Measurements from ENCODE around the gene LETM1.

The LETM1 gene

DNA sequence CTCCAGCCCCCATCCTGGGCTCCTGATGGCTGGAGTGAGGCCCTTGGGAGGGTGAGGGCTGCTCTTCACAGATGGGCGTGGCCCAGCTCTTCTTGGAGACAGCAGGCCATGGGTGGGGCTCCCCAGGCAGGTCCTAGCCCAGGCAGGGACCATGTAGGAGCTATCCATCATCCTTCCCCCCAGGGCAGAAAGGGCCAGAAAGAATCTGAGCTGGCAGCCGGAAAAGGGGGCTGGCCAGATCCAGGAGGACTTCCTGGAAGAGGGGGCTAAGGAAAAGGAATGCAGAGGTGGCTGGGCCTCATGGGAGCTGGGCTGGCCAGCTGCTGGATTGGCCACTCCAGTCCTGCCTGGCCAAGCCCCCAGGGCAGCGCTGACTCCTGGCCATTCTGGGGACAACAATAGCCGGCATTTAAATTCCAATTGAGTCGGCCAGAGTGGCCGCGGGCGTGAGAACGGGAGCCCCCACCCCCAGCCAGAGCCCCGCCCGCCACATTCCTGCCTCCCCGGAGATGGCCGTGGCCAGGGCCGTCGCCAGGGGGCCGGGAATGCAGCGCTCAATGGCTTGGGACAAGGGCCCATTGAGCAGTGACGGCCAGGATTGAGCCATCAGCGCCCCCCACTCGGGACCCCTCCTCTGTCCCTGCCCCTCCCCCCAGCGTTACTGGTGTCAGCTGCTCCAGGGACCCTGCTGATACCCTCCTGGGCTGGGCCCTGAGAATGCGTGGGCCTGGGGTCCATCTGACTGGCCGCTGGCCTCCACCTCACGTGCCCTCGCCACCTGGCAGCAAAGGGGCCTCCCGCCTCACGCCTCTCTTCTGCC is 77.9 kb downstream of the LETM1 start:
- no peak for DNase-seq (ENCODE audit: low spot score)

DNA sequence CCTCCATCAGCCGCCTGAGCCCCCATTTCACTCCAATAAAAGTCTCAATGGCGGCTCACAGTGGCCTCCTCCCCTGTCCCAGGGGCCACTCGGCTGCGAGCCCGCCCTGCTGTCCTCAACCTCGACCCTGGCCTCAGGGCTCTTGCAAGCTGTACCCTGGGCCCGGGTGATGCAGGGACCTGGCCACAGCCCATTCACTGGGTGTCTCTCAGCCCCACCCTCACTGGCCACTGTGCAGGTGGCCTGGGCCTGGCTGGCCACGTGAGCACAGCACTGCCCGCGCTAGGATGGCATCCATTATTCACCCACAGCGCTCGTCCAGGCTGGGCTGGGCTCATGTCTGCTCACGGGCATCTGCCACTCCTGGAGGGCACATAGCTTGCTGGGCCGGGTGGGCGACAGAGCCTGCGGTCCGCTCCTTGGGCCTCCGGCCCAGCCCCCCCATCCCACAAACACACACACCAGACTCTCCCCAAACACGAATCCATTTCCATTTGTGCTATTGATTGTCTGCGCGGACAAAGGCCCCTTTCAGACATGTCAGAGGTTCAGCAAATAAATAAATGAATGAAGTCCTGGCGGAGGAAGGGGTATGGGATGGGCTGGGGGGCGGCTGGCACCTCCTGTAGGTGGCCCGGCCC is 79.3 kb downstream of the LETM1 start:
- DNase-seq (ENCODE audit: low spot score): no peak

DNA sequence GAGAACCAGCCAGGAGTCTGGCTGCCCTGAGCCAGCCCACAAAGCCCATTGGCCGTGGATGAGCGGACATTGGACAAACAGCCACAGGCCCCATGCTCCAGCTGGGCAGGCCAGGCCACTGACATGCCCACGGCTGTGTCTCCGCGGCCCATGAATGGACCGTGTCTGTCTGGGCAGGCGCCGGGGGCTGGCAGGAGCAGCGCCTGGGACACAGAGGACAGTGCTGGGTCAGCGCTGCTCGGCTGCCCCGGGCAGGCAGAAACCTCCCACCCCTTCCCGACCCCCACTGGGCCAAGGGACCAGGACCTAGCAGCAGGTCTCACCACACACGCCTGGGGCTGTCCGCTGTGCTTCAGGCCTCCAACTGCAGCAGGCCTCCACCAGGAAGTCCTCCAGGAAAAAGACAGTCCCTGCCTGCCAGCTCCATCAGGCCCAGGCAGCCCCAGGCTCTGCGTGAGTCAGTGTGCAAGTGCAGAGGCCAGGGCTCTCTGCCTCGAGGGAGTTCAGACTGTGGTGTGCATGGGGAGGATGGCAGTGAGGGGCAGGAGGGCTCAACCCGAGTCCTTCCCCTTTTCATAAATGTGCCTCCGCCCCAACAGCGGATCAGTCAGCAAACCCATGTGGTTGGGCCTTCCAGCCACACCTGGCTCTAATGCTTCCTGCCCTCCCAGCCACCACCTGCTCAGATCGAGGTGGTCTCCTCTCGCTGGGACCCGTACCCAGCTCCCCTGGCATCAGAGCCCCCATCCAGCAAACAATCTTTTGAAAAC is 80.0 kb downstream of the LETM1 start:
- DNase-seq (ENCODE audit: low spot score): no peak

DNA sequence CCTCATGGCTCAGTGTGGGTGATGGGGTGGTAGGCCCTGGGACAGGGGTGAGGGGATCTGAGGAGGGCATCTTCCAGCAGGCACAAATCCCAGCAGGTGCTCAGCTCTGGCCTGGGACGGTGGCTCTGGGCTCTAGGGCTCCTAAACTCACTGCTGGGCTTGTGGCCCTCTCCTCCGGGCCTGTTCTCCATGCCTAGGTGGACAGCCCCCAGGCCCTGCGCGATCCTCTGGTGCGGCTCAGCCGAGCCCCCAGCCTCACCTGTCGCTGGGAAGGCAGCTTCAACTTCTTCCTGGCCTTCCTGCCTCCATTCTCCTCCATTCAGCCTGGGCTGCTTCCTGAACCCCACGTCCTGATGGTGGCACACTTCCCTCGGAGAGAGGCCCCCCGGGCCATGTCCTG is 82.2 kb downstream of the LETM1 start:
- no peak for DNase-seq (ENCODE audit: low spot score)

DNA sequence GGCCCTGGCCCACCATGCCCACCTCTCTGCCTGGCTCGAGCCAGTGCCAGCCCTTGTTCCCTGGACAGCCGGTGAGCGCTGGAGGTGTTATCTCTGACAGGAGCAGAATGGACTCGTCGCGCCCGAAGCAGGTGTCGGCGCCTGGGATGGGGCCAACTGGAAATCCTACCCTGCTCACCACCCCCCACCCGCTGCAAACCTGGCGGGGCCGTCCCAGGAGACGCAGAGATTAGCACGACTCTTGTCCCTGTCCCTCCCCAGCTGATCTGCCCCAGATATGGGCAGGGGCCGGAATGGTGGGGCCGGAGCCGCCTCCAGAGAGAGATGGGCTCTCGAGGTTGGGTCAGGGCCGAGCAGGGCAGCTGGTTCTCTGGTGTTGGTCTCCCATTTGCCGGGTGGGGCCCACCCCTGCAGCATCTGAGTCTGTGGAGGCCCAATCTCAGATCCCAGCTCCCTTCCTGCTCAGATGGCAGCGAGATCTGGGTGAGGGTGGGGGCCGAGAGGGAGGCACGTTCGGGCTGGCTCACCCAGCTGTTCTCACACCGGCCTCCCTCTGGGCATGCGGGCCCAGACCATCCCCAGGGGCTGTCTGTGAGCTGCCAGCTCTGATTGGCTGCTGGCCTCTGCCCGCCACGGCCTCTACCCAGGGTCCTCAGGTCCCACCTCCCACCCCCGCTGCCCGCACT is 83.0 kb downstream of the LETM1 start:
- DNase-seq (ENCODE audit: low spot score): no peak

DNA sequence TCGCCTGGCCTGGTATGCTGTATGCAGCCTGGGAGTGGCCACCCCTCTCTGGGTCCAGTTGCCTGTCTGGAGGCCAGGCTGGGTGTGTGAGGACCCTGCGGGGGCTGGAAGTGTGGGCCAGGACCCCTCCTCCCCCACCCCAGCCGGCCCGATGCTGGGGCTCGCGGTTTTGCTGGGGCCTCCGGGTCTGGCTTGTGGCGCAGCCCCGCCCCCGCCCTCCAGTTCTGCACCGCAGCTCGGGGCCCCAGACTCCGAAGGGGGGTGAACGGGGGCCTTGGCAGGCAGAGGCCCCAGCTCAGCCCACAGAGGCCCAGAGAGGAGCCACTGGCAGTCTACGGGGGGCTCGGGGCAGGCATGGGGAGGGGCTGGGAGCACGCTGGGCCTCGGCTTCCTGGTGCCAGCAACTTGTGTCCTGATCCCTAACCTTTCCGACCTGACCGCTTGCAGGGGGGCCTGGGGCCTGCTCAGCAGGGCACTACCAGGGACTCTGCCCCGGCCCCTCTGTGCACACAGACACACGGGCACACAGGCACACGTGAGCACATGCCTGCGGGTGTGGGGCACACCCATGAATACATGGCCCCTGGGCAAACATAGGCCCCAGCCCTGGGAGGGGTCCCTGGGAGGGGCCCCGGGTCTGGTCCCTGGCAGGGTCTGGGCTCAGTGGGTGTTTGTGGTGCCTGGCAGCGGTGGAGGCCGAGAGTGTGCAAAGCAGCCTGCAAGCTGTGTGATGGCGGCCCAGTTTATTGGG is 84.2 kb downstream of the LETM1 start:
- no peak for DNase-seq (ENCODE audit: low spot score)

DNA sequence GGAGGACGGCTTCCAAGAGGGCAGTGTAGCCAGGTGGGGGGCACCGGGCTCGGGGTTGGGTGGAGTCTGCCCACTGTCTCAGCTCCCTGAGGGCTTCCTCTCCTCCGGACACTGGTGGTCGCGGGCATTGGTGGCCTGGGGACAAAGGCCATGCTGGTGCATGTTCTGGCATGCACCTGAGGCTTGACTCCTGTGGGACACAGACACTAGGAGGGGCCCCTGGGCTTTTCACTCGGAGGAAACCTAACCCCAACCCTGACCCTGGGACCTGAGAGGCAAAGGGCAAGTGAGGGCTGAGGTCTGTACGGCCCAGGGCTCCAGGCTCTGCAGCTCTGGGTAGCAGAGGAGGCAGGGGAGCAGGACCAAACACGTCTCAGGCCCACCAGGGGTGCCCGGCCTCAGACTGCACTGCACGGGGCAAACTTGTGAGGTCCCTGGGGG is 85.1 kb downstream of the LETM1 start:
- DNase-seq (ENCODE audit: low spot score): no peak

DNA sequence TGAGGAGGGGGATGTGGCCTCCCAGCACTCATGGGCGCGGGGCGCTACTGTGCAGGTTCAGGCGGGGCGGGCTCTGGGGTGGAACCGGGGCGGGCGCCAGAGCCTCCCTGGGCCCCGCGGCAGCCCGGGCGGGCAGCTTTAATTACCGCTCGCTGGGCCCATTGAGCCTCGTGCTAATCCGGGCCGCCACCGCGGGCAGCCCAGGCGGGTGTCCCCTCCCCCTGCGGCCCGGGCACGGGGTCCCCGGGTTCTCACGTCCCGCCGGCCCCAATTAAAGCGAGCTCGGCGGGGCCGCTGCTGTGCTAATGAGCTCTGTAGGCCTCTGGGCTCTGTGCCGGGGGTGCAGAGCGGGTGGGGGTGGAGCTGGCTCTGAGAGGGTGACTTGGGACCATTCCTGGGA is 85.7 kb downstream of the LETM1 start:
- DNase-seq (ENCODE audit: low spot score): no peak

DNA sequence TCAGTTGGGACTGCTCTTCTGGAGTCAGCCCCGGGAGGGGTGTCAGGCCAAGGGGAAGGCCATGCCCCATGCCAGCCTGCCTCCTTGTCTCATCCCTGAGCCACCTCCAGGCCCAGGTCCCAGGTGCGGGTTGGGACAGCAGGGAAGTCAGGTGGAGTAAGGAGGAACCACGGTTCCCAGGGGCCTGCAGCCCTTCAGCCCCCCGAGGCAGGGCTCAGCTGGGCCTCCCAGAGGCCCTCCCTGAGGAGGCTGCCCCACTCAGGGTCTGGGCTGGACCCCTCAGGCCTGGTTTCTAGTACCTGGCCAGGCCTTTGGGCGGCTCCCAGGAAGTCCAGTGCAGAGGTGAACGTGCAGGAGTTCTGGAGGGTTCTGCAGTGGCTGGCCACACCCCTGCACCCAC is 86.3 kb downstream of the LETM1 start:
- DNase-seq (ENCODE audit: low spot score): no peak

DNA sequence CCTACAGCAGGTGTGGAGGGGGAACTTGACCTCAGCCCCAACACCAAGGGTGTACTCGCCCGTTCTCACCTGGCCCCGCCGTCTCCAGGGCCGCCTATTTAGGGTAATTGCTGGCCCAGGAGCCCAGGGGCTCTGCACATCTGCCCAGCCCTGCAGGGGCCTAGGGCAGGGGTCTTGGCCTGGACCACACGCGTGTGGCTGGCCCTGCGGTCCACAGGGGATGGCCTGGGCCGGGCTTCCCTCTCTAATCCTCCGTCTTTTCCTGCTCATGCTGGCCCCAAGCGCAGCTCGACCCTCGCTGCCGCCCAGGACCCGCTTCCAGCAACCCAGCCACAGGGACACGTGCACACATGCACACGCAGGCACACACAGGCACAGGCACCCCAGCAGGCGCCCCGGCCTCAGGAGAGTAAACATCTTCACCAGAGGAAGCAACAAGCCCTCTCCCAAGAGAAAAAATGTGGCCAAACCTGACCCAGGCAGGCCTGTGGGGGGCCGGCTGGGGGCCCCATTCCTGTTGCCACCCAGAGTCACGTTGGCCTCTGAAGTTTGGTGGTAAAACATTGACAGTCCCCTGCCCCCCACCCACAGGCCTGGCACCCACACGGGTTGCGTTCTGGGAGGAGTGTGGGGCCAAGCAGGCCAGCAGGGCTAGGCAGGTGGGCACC is 87.5 kb downstream of the LETM1 start:
- no peak for DNase-seq (ENCODE audit: low spot score)

DNA sequence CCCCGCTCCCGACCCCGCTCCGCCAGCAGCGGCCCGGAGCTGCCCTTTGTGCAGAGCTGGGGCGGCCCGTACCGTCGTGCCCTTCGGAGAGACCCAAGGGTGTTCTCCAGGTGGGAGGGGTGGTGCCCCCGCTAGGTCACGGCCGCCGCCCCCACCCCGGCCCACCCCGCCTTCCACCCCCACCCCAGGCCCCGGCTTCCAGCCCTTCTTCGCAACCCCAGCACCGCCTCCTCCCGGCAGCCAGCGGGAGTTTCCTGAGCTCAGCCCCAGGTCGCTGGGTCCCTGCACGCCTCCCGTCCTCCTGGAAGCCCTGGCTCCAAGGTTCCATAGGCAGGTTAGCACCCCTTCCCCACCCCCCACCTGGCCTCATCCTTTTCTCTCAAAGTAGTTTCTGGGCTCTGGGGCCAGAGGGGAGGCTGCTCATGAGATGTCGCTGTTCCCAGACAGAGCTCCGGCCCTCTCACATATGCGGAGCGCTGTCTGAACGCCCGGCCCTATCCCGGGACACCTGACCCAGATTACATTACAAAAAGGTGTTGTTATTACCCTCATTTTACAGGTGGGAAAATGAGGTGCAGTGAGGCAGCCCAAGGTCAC is 88.1 kb downstream of the LETM1 start:
- DNase-seq (ENCODE audit: low spot score): no peak

DNA sequence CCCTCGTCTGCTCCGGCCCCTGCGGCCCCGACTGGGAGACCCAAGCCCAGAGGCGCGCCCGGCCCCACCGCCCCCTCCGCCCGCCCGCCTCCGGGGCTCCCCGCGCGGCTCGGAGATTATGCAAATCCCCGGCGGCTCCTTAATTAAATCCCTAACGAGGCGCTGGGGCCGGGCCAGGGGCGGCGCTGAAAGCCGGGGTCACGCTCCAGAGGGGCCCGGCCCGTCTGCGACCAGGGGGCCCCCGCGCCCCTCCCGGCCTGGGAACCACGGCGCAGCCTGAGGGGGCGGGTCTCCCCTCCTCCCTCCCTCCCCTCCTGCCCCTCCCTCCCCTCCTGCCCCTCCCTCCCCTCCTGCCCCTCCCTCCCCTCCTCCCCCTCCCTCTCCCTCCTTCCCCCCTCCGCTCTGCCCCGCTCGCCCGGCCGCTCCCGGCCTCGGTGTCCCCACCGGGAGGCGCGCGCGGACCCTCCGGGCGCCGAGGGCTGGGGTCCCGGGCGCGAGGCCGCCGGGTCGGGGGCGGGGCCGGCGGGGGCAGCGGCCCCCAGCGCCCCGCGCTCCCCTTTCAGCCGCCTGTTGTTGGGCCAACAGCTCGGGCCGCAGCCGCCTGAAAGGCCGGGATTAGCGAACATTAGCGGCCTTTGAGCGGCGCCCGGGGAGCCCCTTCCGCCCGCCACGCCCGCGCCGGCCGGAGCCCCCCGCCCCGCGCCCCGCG is 88.7 kb downstream of the LETM1 start:
- no peak for DNase-seq (ENCODE audit: low spot score)

DNA sequence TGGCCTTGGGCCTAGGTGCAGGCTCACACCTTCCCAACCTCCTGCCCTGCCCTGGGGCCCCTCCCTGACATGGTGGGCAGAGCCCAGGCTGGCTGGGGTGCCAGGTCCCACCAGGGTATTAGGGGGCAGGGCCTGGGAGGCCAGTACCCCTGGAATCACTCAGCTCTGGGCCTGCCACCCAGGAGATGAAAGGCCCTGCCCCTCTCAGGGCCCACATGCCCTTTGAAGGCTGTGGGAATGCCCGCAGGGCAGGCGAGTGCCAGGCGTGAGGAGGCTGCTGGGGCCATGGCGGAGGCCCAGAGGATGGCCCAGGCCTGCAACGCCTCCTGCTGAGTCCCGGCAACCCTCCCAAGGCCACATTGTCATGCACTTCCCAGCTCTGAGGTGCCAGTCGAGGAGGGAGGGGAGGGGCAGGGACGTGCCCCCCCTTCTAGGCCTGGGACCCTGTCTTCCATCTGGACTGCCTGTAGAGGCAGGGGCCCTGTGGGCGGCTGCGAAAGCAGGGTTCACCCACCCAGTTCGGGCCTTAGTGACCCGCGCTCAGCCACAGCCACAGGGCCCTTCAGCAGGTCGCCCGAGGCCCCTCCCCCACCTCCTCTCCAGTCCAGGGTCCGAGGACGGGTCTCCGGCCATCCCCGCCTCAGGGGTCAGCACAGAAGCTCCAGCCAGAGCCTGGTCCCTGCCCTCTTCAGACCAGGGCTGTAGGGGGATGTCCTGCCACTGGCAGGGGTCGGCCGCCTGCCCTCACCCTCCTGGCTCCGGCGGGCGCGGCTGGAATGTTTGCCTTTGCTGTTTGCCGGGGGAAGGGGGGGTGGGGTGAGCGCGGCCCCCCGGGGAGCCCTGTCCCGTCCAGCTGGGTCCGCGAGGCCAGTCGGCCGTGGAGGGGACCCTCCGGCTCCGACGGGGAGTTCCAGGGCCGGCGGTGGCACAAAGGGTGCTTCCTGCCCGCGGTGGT is 89.6 kb downstream of the LETM1 start:
- DNase-seq (ENCODE audit: low spot score): no peak

DNA sequence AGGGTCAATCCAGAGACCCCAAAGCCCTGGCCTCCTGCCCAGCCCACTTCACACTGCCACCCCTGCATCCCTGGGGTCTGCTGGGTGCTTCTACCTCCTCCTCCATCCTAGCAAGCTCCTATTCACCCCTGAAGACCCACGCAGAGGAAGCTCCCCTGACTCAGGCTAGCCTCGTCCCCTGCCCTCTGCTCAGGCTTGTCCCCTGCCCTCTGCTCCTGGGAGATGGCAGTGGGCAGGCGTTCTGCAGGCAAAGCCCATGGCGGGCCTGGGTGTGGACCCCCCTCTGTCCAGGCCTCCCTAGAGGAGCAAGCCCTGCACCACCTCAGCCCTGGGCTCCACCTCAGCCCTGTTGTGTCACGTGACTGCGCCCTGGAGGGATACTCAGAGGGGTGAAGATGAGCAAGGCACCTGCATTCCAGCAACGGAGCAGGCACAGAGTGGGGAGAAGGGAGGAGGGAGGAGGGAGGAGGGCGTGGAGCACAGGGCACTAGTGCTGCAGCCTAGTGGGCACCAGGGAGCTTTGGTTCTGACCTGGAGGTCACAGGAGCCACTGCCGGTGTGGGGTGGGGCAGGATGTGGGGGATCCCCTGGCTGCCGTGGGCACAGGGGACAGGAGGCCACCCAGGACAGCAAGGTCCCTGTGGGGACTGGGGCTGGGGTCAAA is 90.4 kb downstream of the LETM1 start:
- DNase-seq (ENCODE audit: low spot score): no peak

DNA sequence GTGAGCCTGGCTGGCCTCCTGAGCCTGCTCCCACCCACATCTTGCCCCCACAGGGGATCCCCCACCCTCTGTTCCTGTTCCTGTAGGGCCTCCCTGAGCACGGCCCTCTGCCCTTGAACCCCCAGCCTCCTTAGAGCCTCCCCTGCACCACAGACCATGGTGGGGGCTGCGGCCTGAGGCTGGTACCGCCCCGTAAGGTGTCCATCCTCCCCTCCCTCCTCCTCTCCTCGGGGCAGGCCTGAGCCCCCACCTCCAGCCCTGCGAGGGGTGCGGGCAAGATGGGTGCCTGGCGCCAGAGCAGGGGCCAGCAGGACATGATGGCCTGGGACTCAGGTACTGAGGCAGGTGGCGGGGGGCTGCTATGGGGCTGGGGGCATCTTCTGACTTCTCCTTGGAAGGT is 91.3 kb downstream of the LETM1 start:
- DNase-seq (ENCODE audit: low spot score): no peak

DNA sequence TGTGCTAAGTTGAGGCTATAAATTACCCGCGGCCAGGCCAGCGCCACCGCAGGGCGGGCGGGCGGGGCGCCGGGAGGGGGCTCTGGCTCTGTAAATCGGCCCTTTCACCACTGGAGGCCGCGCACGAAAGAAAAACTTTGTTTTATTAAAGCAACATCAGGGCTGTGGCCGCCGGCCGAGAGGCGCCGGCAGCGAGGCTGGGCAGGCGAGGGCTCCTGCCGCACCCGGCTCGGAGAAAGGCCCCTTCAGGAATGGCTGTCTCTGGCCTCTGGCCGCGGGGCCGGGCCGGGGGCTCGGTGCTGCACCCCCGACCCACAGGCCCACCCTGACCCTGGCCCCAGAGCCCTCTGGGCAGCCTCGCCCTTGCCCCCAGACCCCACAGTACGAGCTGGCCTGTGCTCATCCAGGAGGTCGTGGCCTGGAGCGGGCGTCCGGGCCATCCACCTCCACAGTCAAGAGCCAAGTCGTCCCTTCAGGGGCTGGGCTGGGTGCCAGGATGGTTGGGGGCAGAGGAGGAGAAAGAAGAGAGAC is 92.3 kb downstream of the LETM1 start:
- DNase-seq (ENCODE audit: low spot score): no peak

DNA sequence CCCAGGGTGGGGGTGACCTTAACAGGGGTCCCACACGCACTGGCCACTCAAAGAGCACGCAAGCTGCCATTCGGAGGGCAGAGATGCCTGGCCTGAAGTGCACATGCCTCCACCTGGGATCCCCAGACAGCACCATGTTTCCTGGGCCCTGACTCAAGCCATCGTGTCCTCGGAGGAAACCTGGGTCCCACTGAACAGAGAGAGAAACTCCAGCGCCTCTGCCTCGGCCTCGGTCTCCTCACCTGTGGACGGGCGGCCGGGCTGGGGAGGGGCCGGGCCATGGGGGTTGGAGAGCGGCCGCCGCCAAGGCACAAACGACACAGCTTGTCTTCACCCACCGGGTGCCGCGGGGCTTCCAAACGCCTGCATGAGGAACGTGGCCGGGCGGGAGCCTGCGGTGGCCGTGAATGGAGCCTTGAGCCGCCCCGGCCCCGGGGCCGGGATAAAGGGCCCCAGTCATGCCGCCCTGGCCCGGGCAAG is 92.8 kb downstream of the LETM1 start:
- DNase-seq (ENCODE audit: low spot score): no peak
